ENCODE results near the gene MAD1L1. TPM values are rescaled to one million over a fixed set of nuclear protein-coding genes. Genes with fewer than 3 reads are reported as not detected.

MAD1L1 gene
- total RNA-seq, 2 experiments from 2014 or later = 58.3 to 65.3 TPM

DNA sequence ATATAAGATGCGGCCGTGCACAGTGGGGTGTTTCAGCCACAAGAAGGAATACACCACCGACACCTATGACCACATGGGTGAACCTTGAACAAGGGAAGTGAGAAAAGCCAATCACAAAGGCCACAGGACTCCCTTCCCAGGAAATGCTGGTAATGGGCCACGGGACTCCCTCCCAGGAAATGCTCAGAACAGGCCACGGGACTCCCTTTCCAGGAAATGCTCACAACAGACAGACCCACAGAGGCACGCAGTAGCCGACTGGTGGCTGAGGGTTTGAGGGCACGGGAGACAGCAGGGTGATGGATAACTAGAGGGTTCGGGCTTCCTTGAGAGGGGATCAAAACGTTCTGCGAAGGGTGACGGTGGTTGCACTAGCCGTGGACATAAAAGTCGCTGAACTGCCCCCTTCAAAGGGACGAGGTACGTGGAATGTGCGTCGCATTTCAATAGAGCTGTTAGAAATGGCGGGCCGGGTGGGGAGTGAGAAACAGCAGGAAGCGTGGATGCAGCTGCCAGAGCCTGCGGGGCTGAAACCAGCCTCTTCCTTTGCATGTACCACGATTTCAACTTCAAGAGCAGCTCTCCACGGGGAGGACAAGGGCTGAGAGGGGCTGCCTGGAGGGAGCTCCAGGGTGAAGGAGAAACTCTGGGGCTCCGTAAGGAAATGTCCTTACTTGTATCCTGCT is 288.7 kb downstream of the MAD1L1 start:
- H3K9me3 ChIP-seq (ENCODE audit: low read length) = no peaks in the 10 kb centered on the region
- H3K4me1 ChIP-seq (ENCODE audit: insufficient read depth, low read length, poor library complexity, severe bottlenecking) = peaks cover 17% of the 10 kb centered on the region
- H3K4me2 ChIP-seq (ENCODE audit: low read length) = no peak overlapping the region
- no peak overlapping the region for H2AFZ ChIP-seq (ENCODE audit: low read length)
- H3K27ac ChIP-seq (ENCODE audit: low read depth, low read length, poor library complexity, severe bottlenecking) = no peak overlapping the region
- TF ChIP-seq, protein P1, sequence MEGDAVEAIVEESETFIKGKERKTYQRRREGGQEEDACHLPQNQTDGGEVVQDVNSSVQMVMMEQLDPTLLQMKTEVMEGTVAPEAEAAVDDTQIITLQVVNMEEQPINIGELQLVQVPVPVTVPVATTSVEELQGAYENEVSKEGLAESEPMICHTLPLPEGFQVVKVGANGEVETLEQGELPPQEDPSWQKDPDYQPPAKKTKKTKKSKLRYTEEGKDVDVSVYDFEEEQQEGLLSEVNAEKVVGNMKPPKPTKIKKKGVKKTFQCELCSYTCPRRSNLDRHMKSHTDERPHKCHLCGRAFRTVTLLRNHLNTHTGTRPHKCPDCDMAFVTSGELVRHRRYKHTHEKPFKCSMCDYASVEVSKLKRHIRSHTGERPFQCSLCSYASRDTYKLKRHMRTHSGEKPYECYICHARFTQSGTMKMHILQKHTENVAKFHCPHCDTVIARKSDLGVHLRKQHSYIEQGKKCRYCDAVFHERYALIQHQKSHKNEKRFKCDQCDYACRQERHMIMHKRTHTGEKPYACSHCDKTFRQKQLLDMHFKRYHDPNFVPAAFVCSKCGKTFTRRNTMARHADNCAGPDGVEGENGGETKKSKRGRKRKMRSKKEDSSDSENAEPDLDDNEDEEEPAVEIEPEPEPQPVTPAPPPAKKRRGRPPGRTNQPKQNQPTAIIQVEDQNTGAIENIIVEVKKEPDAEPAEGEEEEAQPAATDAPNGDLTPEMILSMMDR (conservative IDR thresholded peaks at IDR 0.05; ENCODE audit: low read length) = no peak
- TF ChIP-seq EZH2phosphoT487 (IDR thresholded peaks at IDR 0.05; ENCODE audit: borderline replicate concordance, low read depth, low read length) = no peak
- H3K36me3 ChIP-seq (ENCODE audit: insufficient read depth, low read length) = no peaks in the 10 kb centered on the region
- H4K20me1 ChIP-seq (ENCODE audit: insufficient read depth, low read length) = no peaks in the 10 kb centered on the region
- CTCF ChIA-PET (ENCODE audit: unreplicated experiment) = no interaction called here
- H3K4me3 ChIP-seq (ENCODE audit: low read depth, low read length, poor library complexity, severe bottlenecking) = no peak overlapping the region
- no peaks in the 10 kb centered on the region for H3K79me2 ChIP-seq (ENCODE audit: insufficient read depth, low read depth, low read length)
- no peak for DNase-seq (ENCODE audit: low spot score)
- no TSS peak for BruUV-seq (replicated peaks)
- POLR2A ChIA-PET = interaction anchor here (0.6 kb wide), 1 partner anchor 293 kb away, joined by 3 read pairs; no protein-coding TSS in a partner anchor
- no peaks in the 10 kb centered on the region for H3K9me2 ChIP-seq (ENCODE audit: insufficient read depth, low read length)
- intact Hi-C loops (cut with micrococcal nuclease; ENCODE audit: unreplicated experiment) = no loop called here

DNA sequence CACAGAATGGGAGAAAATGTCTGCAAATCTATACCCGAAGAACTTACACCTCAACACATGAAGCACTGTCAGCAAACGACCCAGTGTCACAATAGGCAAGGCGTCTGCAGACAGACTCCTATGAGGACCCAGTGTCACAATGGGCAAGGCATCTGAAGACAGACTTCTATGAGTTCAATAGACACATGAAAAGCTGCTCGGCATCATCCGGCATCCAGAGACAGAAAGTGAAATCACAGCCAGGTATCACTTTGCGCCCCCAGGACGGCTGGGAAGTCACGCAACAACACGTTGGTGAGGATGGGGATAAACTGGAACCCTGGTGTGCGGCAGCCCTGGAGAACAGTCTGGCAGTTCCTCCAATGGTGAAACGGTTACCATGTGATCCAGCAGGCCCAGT is 289.4 kb downstream of the MAD1L1 start:
- Histone ChIP-seq H3K79me2 (ENCODE audit: insufficient read depth, low read depth, low read length) (no peaks in the 10 kb centered on the region), H3K4me2 (ENCODE audit: low read length) (no peak overlapping the region), H3K4me1 (ENCODE audit: insufficient read depth, low read length, poor library complexity, severe bottlenecking) (peaks cover 17% of the 10 kb centered on the region), H3K9me2 (ENCODE audit: insufficient read depth, low read length) (no peaks in the 10 kb centered on the region), H3K27ac (ENCODE audit: low read depth, low read length, poor library complexity, severe bottlenecking) (no peak overlapping the region), H3K4me3 (ENCODE audit: low read depth, low read length, poor library complexity, severe bottlenecking) (no peak overlapping the region), H3K9me3 (ENCODE audit: low read length) (no peaks in the 10 kb centered on the region), H3K36me3 (ENCODE audit: insufficient read depth, low read length) (no peaks in the 10 kb centered on the region), H4K20me1 (ENCODE audit: insufficient read depth, low read length) (no peaks in the 10 kb centered on the region), H2AFZ (ENCODE audit: low read length) (no peak overlapping the region)
- TF ChIP-seq, protein P1 (conservative IDR thresholded peaks at IDR 0.05; ENCODE audit: low read length) = no peak
- TF ChIP-seq EZH2phosphoT487 (IDR thresholded peaks at IDR 0.05; ENCODE audit: borderline replicate concordance, low read depth, low read length) = no peak
- DNase-seq (ENCODE audit: low spot score) = no peak
- intact Hi-C loops (cut with micrococcal nuclease; ENCODE audit: unreplicated experiment) = no loop called here
- no TSS peak for BruUV-seq (replicated peaks)
- ChIA-PET CTCF (ENCODE audit: unreplicated experiment) (no interaction called here), POLR2A (no interaction called here)

DNA sequence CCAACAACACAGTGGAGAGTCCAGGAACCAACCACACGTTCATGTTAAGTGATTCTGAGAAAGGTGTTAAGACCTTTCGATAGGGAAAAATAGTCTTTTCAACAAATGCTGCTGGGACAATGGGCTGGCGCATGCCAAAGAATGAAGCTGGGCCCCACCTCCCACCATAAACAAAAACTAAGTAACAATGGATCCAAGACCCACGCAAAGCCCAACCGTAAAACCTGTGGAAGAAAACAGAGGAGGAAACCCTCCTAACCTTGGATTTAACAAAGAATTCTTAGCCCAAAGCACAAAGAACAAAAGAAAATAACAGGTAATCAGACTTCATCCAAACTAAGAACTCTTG is 289.8 kb downstream of the MAD1L1 start:
- BruUV-seq (replicated peaks) = no TSS peak
- intact Hi-C loops (cut with micrococcal nuclease; ENCODE audit: unreplicated experiment) = no loop called here
- ChIA-PET POLR2A (no interaction called here), CTCF (ENCODE audit: unreplicated experiment) (no interaction called here)
- no peak for DNase-seq (ENCODE audit: low spot score)
- TF ChIP-seq EZH2phosphoT487 (IDR thresholded peaks at IDR 0.05; ENCODE audit: borderline replicate concordance, low read depth, low read length) = no peak
- TF ChIP-seq, protein P1 (conservative IDR thresholded peaks at IDR 0.05; ENCODE audit: low read length) = no peak
- Histone ChIP-seq H3K9me3 (ENCODE audit: low read length) (no peaks in the 10 kb centered on the region), H3K27ac (ENCODE audit: low read depth, low read length, poor library complexity, severe bottlenecking) (no peak overlapping the region), H3K79me2 (ENCODE audit: insufficient read depth, low read depth, low read length) (no peaks in the 10 kb centered on the region), H2AFZ (ENCODE audit: low read length) (no peak overlapping the region), H3K36me3 (ENCODE audit: insufficient read depth, low read length) (no peaks in the 10 kb centered on the region), H3K4me3 (ENCODE audit: low read depth, low read length, poor library complexity, severe bottlenecking) (no peak overlapping the region), H3K9me2 (ENCODE audit: insufficient read depth, low read length) (no peaks in the 10 kb centered on the region), H3K4me2 (ENCODE audit: low read length) (no peak overlapping the region), H4K20me1 (ENCODE audit: insufficient read depth, low read length) (no peaks in the 10 kb centered on the region), H3K4me1 (ENCODE audit: insufficient read depth, low read length, poor library complexity, severe bottlenecking) (peaks cover 17% of the 10 kb centered on the region)

Data from OCI-LY7 (cell line).